ENCODE data around the gene CAMK2D.
A peak's percentile ranks its signal among the peaks of the same experiment; 100 is the strongest.

The CAMK2D gene

GRCh38 chr4:113762186-113763028 is 869 bp upstream of the CAMK2D start:
- peak; percentile 92 for DNase-seq

GRCh38 chr4:113760795-113761619 is 531 bp downstream of the CAMK2D start:
- no peak for DNase-seq

GRCh38 chr4:113760094-113760794 is 1.3 kb downstream of the CAMK2D start:
- DNase-seq, result peak; percentile 9

- DNase-seq, result no peak
Observed at GRCh38 chr4:113759696-113760093, 1.8 kb downstream of the CAMK2D start.

- DNase-seq, result no peak
Observed at GRCh38 chr4:113758372-113758771, 3.2 kb downstream of the CAMK2D start.

GRCh38 chr4:113757486-113757885 is 4.1 kb downstream of the CAMK2D start:
- DNase-seq, result no peak

- DNase-seq, result no peak
Observed at GRCh38 chr4:113756005-113756410, 5.5 kb downstream of the CAMK2D start.

GRCh38 chr4:113750734-113751133 is 10.8 kb downstream of the CAMK2D start:
- no peak for DNase-seq

GRCh38 chr4:113750296-113750695 is 11.2 kb downstream of the CAMK2D start:
- no peak for DNase-seq

- DNase-seq, result no peak
Observed at GRCh38 chr4:113749178-113749577, 12.4 kb downstream of the CAMK2D start.

- DNase-seq, result no peak
Observed at GRCh38 chr4:113747949-113748348, 13.6 kb downstream of the CAMK2D start.

GRCh38 chr4:113745711-113746110 is 15.8 kb downstream of the CAMK2D start:
- no peak for DNase-seq

- no peak for DNase-seq
Observed at GRCh38 chr4:113744667-113745240, 16.8 kb downstream of the CAMK2D start.

- DNase-seq, result no peak
Observed at GRCh38 chr4:113743690-113744089, 17.8 kb downstream of the CAMK2D start.

- no peak for DNase-seq
Observed at GRCh38 chr4:113742643-113743042, 18.9 kb downstream of the CAMK2D start.

- DNase-seq, result no peak
Observed at GRCh38 chr4:113741956-113742355, 19.6 kb downstream of the CAMK2D start.

- no peak for DNase-seq
Observed at GRCh38 chr4:113740857-113741379, 20.6 kb downstream of the CAMK2D start.

GRCh38 chr4:113739197-113739596 is 22.3 kb downstream of the CAMK2D start:
- DNase-seq, result no peak

GRCh38 chr4:113738251-113738650 is 23.3 kb downstream of the CAMK2D start:
- DNase-seq, result no peak

GRCh38 chr4:113733685-113734084 is 27.9 kb downstream of the CAMK2D start:
- DNase-seq, result no peak

GRCh38 chr4:113732967-113733527 is 28.5 kb downstream of the CAMK2D start:
- DNase-seq, result no peak

- no peak for DNase-seq
Observed at GRCh38 chr4:113730467-113731216, 30.9 kb downstream of the CAMK2D start.
